Right renal pelvis (tissue), 4 donors: ENCODE measurements around the gene HNRNPUL2. TPM values are rescaled to one million over a fixed set of nuclear protein-coding genes. Genes with fewer than 3 reads are reported as not detected.
"Not testable (repeated sequence)": the region's sequence is repeated elsewhere in the genome, so short reads cannot be mapped to it uniquely, and the experiment has no call there.

Experiments
- DNase-seq, 4 donors: peaks; one replicate each; pipeline ENCODE4 v3.0.0-alpha.2; 2013; ENCODE audit warnings: low read depth in 4 of 4, low spot score in 3 of 4, missing footprints in 1 of 4
- polyA plus RNA-seq, 4 donors: library from polyadenylated mRNA; unstranded; fragments of 120-200 nt; gene quantifications; one replicate each; pipeline ENCODE4 v1.2.1, GENCODE V29; 2013; ENCODE audit not compliant: insufficient read length in 4 of 4

HNRNPUL2 gene
- polyA plus RNA-seq, 4 donors: 78.0 to 87.0 (median 84.2) TPM

DNA sequence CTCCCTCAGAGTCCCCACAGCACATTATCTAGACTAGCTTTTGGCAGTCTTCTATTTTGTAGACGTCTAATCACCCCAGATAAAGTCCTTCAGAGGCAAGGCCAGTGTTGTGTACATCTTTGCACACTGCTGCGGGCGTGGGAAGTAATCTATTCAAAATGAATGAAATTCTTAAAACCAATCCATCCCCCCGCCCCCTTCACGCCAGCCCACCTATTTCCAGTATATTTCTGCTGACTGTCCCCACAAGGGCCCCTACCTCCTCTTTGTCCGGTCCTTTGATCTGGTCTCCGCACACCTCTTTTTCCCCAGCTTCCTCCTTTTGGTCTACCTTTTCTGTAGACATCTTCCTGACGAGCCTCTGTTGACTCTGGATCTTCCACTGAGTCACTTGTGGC is 20.4 kb downstream of the HNRNPUL2 start:
- DNase-seq: no peak

DNA sequence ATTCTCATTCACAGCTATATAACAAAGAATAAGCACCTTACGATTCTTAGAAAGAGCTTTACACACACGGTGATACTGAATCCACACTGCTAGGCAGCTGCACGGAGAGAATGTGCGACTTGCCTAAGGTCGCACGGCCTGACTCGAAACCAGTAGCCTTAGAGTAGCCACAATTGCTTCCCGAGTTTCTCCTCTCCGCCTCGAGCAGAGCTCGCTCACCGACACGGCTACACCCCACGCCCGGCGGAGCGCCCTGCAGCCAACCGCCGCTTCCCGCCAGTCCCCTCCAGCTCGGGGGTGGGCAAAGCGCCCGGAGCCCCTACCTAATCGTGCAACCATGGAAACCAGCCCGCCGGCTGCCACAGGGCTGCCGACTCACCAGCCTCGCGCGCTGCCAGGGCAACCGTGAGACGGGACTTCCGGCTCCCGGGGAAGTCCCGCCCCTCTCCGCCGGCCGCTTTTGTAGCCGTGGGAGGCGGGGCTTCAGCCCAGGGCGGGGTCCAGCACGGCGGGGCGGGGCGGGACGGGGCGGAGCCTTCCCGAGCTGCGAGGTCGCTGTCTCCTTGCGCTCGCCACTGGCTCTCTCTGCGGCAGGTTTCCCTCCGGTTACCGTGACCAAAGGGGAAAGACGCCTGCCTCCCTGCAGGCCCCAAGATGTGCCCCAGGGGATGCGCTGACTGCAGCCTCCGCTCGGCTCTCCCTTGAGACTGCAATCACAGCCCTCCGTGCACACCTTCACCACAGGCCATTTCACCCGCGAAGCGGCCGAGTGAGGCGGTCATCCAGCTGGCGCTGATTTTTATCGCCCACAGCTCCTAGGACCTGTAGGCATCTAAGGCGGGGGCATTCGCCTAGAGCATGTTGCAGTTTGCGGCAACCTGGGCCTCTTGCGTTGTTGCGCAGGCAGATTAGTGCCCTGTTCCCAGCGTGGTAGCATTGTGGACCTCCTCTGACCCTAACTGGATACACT is 21.1 kb downstream of the HNRNPUL2 start:
- DNase-seq: peak in 3 of 4 donors; percentile 83 to 90 (median 88)

DNA sequence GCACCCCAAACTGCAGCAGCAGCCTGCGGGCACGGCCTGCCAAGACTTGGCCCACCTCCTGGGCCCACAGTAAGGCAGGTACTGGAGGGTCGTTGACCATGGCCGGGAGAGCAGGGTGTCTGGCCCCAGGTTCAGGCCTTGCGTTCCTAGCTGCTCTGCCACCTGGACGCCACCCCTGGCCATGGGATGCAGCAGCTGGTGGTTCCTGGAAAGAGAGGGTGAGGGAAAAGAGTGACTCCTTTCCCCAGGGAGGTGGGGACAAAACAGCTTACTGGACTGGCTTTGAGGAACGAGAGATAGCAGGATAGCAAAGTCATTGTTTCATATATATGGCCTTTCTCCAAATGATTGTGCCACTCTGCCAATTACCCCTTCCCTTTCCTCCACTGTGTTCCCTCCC is 21.8 kb downstream of the HNRNPUL2 start:
- no peak for DNase-seq

DNA sequence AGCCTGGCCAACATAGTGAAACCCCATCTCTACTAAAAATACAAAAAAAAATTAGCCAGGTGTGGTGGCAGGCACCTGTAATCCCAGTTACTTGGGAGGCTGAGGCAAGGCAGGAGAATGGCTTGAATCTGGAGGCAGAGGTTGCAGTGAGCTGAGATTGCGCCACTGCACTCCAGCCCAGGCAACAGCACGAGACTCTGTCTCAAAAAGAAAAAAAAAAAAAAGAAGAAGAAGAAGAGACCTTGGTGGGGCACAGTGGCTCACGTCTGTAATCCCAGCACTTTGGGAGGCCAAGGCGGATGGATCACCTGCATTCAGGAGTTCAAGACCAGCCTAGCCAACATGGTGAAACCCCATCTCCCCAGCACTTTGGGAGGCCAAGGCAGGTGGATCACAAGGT is 23.3 kb downstream of the HNRNPUL2 start:
- DNase-seq: not testable (repeated sequence)

DNA sequence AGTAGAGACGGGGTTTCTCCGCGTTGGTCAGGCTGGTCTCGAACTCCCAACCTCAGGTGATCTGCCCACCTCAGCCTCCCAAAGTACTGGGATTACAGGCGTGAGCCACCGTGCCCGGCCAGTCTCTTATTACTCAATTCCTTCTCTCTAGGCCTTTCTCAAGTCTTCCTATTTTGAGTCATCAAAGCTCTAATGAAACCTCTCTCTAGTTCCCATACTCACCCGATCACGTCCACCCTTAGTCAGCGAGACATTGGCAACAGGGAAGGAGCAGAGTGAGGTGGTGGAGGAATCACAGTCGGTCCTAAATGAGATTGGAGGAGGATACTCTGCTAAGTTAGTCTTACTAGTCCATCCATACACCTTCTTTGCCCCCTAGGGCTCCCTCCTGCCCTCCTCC is 25.0 kb downstream of the HNRNPUL2 start:
- DNase-seq: no peak

DNA sequence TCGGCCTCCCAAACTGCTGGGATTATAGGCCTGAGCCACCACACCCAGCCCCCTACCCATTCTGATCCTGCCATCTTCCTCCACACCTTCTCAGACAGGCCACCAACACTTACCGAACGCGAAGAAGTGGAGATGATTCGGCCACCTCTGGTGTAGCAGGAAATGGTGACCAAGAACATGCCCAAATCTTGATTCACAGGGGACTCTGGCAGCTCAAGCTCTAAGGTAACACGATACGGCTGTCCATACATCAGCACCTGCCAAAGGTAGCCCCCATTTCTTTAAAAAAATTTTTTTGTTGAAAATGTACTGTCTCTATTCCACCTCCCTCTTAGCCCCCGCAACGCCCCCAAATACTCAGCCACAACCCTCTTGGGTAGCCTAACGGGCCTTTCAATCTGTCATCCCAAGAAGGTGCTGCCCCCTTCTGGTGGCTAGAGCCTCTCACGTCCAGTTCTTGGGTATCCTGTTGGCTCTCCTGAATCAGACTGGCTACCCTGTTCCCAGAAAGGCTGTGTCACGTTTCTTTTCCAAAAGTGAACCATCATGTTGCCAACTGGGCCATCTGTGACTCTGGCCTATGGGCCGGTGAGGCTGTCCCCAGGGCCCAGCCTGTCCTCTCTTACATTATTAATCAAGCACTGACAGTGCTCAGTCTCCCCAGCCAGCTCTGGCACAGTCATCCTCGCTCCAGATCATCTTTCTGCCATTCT is 32.6 kb downstream of the HNRNPUL2 start:
- no peak for DNase-seq

DNA sequence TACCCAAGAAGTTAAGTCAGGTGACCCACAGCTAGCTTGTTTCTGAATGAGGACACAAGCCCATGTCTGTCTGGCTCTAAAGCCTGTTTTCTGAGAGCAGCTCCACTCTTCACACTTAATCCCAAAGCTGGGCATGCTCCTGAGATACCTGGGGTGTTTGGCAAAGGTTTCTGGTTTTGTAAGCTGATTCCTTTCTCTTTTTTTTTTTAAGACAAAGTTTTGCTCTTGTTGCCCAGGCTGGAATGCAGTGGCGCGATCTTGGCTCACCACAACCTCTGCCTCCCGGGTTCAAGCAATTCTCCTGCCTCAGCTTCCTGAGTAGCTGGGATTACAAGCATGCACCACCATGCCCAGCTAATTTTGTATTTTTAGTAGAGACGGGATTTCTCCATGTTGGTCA is 33.6 kb downstream of the HNRNPUL2 start:
- not testable (repeated sequence) for DNase-seq

DNA sequence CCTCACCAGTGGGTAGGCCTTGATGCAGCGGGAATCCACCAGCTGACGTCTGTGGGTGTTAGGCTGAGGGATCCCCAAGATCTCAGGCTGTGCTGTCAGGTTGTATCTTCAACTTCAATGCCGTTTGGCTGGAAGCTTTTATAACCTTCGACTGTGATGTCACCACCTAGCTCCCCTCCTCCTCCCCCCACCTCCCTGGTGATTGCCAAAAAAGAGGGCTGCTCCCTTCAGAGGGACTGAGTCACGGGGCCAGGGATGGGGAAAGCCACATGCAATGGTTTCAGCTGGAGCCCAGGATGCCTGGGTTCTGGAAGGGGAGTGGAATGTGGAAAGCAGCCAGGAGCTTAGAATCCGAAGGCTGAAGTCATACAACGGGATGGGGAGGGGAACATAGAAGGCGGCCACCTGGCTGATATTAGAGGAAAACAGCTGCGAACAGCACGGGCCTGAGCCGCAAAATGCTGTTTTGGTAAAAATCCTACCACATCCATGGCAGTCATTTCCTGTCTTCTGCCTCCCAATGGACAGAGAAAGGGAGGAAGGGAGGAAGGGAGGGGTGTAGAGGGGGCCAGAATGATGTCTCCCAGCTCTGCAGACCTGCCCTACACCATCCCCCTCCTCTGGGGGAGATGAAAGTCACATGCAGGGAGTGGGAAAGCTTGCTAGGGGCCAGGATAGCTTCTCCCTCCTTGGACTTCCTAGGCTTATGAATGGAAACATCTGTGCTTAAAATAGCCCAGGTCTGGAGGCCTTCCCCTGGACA is 37.7 kb downstream of the HNRNPUL2 start, which contains the start of gene LRRN4CL:
LRRN4CL (minus strand) TSS at position 110 of the 763 bp plus-strand sequence. CDS start 1,022 bp downstream, outside the sequence.
- DNase-seq: no peak

DNA sequence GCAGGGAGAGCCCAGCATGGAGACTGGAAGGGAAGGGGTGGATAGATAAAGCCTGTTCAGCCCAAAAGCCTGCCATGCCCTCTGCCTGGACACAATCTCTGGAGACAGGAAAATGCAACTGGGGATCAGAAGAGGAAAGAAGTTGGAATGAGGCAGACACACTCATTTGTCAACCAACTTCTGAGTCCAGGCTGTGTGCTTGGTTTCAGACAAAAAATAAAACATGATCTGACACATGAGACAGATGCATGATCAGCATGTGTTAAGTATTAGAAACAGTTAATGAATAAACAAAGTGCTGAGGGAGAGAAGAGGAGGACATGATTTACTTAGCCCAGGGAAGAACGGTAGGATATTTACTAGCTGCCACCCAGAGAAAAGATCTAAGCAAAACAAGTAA is 38.8 kb downstream of the HNRNPUL2 start:
- no peak for DNase-seq

DNA sequence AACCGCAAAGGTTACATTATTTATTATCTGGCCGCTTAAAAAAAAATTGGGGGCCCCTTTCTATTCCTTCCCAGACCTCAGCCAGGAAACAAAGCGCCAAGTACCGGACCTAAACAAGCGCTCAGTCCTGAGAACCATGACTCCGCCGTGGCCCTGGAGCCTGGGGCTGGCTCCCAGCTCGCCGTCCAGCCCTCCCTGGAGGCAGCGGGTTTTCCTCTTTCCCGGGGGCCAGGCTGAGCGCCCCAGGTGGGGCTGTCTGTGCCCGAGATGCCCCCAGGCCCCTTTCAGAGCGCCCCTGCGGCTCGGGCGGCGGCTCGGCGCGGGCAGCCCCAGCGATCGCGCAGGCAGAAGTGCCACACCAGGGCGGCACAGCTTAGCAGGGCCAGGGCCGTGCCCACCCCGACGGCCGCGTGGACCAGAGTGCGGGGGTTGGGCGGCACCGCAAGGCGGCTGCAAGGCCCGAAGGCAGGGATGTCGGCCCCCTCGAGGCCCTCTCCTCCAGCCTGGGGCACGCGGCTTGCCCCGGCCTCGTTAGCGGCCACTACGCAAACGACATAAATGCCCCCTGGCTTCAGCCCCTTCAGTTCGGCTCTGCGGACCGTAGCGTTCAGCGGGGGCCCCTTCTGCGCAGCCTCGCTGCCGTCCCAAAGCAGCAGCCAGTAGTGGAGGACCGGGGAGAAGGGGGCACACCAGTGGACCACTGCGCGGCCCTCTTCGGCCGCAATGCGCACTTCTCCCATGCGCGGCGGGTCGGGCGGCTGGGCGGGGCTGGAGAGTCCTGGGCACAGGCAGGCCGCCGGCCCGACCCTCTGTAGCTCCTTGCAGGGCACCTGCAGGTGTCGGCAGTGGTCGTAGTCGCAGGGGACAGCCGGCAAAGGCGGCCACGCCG is 39.5 kb downstream of the HNRNPUL2 start:
- DNase-seq: no peak

DNA sequence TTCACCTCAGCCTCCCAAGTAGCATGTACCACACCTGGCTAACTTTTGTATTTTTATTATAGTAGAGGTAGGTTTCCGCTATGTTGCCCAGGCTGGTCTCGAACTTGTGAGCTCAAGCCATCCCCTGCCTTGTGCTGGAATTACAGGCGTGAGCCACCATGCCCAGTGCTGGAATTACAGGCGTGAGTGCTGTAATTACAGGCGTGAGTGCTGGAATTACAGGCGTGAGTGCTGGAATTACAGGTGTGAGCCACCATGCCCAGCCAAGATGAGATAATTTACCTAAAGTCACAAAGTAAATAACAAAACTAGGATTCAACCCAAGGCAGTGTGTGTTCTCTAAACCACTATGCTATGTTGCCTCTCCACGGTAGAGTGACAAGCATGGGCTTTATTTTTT is 44.7 kb downstream of the HNRNPUL2 start:
- DNase-seq: no peak

DNA sequence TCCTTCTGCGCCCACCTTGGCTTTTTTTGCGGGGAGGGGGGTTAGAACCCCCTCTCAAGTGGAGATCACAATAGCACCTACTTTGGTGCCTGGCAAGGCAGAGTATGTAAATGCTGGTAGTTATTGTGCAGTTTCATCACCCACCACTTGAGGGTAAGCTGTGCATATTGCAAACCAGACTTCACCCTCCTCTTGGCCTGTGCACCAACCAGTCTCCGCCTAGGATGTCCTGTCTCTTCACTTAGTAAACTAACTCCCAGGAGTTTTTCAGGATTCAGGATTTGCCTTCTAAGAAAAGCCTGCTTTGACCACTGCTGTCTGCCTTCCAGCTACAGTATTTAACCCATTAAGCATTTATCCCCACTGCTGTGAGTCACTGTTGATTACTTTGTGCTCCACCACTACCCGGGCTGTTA is 46.4 kb downstream of the HNRNPUL2 start:
- no peak for DNase-seq

DNA sequence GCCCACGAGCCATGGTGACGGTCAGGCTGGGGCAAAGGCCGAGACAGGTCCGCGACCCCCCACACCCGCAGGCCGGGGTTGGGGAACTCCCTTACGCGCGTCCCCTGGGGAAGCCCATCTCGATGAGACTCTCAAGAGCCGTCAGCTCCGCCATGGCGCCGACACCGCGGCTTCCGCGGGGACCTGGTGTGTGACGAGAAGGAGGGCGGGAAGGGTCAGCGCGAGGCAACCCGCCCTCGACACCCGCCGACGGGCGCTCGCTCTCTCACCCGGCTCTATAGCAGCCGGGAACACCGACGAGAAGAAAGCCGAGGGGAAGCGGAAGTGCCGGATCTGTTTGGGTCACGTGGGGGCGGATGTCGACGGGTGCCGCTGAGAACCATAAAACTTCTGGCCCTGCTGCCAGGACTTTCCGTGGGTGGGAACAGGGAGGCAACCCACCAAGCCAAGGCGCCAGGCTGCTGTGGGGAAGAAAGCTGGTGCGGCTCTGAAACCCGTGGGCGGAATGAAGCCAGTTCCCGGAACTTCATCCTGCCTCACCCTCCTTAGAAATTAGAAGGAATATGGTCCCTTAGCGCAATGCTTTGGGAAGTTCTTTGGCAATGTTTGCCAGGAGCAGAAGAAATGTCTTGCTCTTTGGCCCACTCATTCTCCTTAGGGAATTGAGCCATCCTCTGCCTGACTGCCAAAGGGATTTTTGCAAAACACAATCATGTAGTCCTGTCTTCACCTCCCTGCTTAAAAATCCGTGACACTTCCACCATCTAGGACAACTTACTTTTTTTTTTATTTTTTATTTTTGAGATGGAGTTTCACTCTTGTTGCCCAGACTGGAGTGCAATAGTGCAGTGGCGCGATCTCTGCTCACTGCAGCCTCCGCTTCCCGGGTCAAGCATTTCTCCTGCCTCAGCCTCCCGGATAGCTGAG is 48.2 kb downstream of the HNRNPUL2 start, which contains the start of gene UBXN1:
UBXN1 (minus strand) TSS at position 304 of the 927 bp plus-strand sequence; CDS start at position 154, 150 bp downstream.
- peak; percentile 70 to 80 (median 76) for DNase-seq

DNA sequence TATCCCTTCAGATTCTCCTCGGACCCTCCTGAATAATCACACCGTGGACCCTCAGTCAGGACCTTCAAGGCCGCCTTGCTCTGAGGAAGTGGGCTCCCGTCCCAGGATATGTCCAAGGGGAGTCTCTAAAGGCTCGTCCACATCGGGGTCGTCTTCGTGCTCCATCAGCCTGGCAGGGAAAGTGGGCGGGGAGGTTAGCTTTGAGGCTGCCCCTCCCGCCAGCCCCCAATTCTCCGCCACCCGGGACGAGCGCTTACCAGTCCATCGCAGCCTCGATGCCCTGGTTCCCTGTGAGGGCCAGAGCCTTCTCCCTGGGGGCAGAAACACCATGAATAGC is 48.9 kb downstream of the HNRNPUL2 start:
- DNase-seq: no peak

DNA sequence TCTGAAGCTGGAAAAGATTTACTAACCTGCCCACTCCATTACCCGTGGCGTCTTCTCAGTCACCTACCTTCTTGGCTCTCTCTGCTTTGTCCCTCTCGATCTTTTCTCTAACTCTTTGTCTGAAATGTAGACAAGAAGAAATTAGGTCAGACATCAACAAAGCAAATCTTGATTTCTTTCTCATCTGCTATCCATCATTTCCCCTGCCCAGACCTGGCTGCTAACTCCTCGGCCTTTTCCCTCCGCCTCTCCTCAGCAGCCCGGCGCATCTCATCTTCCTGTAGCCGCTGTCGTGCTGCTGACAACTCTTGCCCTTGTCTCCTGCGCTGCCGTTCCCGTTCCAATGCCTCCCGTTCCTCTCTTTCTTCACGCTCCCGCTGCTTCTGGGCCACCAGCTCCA is 49.5 kb downstream of the HNRNPUL2 start:
- DNase-seq: no peak

DNA sequence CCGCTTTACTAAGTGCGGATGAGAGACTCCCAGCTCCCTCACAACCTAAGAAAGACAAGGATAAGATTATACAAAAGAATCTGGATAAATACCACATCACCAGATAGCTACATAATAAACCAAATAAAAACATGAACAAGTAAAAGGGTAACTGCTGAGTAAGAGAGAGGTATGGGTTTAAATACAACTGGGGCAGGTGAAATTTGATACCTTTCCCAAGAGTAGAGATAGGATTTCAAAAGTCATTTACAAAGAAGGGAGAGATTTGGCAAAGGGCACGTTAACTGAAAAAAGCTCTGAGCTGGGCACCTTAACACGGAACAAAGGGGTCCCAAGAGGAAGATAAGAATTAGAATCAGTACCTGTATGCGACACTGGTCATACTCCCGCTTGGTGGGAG is 50.1 kb downstream of the HNRNPUL2 start:
- DNase-seq: no peak

DNA sequence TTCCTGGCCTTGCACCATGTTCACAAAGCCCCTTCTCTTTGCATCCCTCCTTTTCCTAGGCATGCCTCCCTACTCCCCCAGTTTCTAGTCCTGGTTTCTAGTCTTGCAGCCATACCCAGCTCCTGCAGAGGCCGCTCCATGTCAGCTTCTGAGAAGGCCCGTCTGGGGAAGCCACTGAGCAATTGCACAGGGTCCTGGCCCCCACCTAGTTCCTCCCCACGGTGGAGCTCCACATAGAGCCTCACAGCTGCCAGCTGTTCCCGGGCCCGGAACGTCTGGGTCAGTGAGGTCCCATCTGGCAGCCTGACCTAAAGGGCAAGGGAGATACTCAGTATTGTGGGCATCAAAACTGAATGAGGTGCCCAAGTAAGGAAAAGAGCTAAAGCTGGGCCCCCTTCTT is 50.6 kb downstream of the HNRNPUL2 start:
- DNase-seq: no peak

DNA sequence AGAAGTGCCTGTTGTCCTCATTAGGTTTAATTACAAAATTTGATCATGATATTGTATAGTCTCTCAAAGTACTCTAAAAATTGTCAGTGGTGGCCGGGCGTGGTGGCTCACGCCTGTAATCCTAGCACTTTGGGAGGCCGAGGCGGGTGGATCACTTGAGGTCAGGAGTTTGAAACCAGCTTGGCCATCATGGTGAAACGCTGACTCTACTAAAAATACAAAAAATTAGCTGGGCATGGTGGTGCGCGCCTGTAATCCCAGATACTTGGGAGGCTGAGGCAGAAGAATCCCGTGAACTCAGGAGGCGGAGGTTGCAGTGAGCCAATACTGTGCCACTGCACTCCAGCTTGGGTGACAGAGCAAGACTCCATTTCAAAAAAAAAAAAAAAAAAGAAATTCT is 51.8 kb downstream of the HNRNPUL2 start:
- DNase-seq: not testable (repeated sequence)

DNA sequence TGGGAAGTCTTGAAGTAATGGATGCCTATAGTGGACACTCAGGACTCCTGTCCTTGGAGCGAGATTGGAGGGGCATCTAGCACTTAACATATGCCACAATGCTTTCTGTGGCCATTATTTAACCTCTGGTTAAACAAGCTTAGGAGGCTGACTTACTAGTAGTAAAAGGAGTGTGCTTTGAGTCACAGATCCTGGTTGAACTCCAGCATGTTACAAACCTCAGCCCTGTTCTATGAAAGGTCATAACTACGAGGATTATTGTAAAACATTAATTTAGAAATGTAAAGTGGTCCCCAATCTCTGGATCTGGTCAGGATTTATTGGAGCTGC is 54.1 kb downstream of the HNRNPUL2 start:
- no peak for DNase-seq
